HepG2 (cell line): ENCODE measurements around the gene SLC25A11. TPM values are rescaled to one million over a fixed set of nuclear protein-coding genes. Genes with fewer than 3 reads are reported as not detected.

Experiments used
- CBX1 ChIP-seq: IDR thresholded peaks from one replicate; pipeline ENCODE4 v1.6.1; 2016; ENCODE audit warnings: antibody characterized with exemption, low read depth
- EEA1 ChIP-seq: sonication (generic); formaldehyde crosslinking; IDR thresholded peaks from 2 replicates; pipeline ENCODE4 v1.5.1; 2020; ENCODE audit warnings: mild to moderate bottlenecking, missing genetic modification reagents, borderline replicate concordance
- ELF1 ChIP-seq: sonication (generic); formaldehyde crosslinking; IDR thresholded peaks from 2 replicates; pipeline ENCODE4 v1.4.0; 2020; ENCODE audit warnings: missing genetic modification reagents
- EZH2 ChIP-seq: conservative IDR thresholded peaks from 2 replicates; pipeline ENCODE4 v1.6.1; 2012; ENCODE audit warnings: mild to moderate bottlenecking, low read depth, low read length, moderate library complexity
- GATAD2A ChIP-seq: IDR thresholded peaks from 2 replicates; pipeline ENCODE4 v1.6.1; 2016
- HMGA1 ChIP-seq: sonication (generic); formaldehyde crosslinking; conservative IDR thresholded peaks from 2 replicates; pipeline ENCODE4 v1.4.0; 2020; ENCODE audit warnings: missing genetic modification reagents
- HNRNPK ChIP-seq: fragments of 200-400 bp; formaldehyde crosslinking; IDR thresholded peaks from 2 replicates; pipeline ENCODE4 v1.6.1; 2018; ENCODE audit warnings: low read length, low read depth, moderate library complexity, mild to moderate bottlenecking; ENCODE audit not compliant: poor library complexity, severe bottlenecking
- MIXL1 ChIP-seq: IDR thresholded peaks from 2 replicates; pipeline ENCODE4 v1.6.1; 2016
- MYC ChIP-seq: sonication (generic); formaldehyde crosslinking; IDR thresholded peaks from 2 replicates; pipeline ENCODE4 v1.9.0; 2021; ENCODE audit warnings: missing genetic modification reagents, borderline replicate concordance
- TBP ChIP-seq: sonication (generic); formaldehyde crosslinking; IDR thresholded peaks from 2 replicates; pipeline ENCODE4 v1.5.0; 2020; ENCODE audit warnings: missing genetic modification reagents
- ZBTB7B ChIP-seq: sonication (generic); formaldehyde crosslinking; IDR thresholded peaks from 2 replicates; pipeline ENCODE4 v1.4.0; 2020; ENCODE audit warnings: missing genetic modification reagents
- ZNF143 ChIP-seq: sonication (generic); formaldehyde crosslinking; IDR thresholded peaks from 2 replicates; pipeline ENCODE4 v1.4.0; 2020; ENCODE audit warnings: missing genetic modification reagents
- ZNF251 ChIP-seq: sonication (generic); formaldehyde crosslinking; IDR thresholded peaks from 2 replicates; pipeline ENCODE4 v1.9.0; 2021; ENCODE audit warnings: mild to moderate bottlenecking, missing genetic modification reagents
- ZNF572 ChIP-seq: sonication (generic); formaldehyde crosslinking; IDR thresholded peaks from 2 replicates; pipeline ENCODE4 v1.5.1; 2020; ENCODE audit warnings: mild to moderate bottlenecking, missing genetic modification reagents
- polyA plus RNA-seq, 8 experiments: library from polyadenylated mRNA; depleted of rRNA in 3 of 8; stranded (reverse) in 7 of 8; unstranded in 1 of 8; fragments of >200 nt; fragmentation: Illumina TruSeq in 4 of 8; extraction: Trizol in 4 of 8; gene quantifications; 2 replicates each; pipeline versions ENCODE4 v1.2.1 to v1.2.3, GENCODE V29; 2011 to 2016; ENCODE audit warnings: low read depth in 4 of 8, missing spikeins in 1 of 8, mixed read lengths in 1 of 8; ENCODE audit not compliant: insufficient read depth in 1 of 8
- total RNA-seq, 5 experiments: library from RNA; depleted of rRNA; stranded (reverse); fragments of >200 nt; fragmentation: Illumina TruSeq; extraction: Trizol; gene quantifications; 2 replicates each; pipeline ENCODE4 v1.2.3, GENCODE V29; 2016; ENCODE audit warnings: low read depth in 1 of 5
- TF ChIP-seq, protein P1 (sequence below): sonication (generic); formaldehyde crosslinking; IDR thresholded peaks from 2 replicates; pipeline ENCODE4 v1.9.0; 2021; ENCODE audit warnings: missing genetic modification reagents, borderline replicate concordance
- TF ChIP-seq, protein P2 (sequence below): IDR thresholded peaks from 2 replicates; pipeline ENCODE4 v1.6.1; 2016; ENCODE audit warnings: missing compliant biosample characterization, missing genetic modification reagents, borderline replicate concordance
- TF ChIP-seq, protein P3 (sequence below): sonication (generic); formaldehyde crosslinking; IDR thresholded peaks from 2 replicates; pipeline ENCODE4; 2020; ENCODE audit warnings: missing genetic modification reagents, mild to moderate bottlenecking, borderline replicate concordance
- TF ChIP-seq, protein P4 (sequence below): sonication (generic); formaldehyde crosslinking; IDR thresholded peaks from 2 replicates; pipeline ENCODE4 v1.4.0; 2020; ENCODE audit warnings: missing genetic modification reagents
- TF ChIP-seq, protein P5 (sequence below), 2 experiments: IDR thresholded peaks; 2 replicates each; pipeline ENCODE4 v1.6.1; 2011 to 2012; ENCODE audit warnings: low read length in 2 of 2, borderline replicate concordance in 1 of 2, low read depth in 1 of 2, mild to moderate bottlenecking in 1 of 2, moderate library complexity in 1 of 2

Gene SLC25A11
- total and polyA plus RNA-seq, 2 of the 13 experiments (the other 11 are each of a cell fraction or from before 2014, with no cell fraction given): 35.4 to 47.2 TPM

DNA sequence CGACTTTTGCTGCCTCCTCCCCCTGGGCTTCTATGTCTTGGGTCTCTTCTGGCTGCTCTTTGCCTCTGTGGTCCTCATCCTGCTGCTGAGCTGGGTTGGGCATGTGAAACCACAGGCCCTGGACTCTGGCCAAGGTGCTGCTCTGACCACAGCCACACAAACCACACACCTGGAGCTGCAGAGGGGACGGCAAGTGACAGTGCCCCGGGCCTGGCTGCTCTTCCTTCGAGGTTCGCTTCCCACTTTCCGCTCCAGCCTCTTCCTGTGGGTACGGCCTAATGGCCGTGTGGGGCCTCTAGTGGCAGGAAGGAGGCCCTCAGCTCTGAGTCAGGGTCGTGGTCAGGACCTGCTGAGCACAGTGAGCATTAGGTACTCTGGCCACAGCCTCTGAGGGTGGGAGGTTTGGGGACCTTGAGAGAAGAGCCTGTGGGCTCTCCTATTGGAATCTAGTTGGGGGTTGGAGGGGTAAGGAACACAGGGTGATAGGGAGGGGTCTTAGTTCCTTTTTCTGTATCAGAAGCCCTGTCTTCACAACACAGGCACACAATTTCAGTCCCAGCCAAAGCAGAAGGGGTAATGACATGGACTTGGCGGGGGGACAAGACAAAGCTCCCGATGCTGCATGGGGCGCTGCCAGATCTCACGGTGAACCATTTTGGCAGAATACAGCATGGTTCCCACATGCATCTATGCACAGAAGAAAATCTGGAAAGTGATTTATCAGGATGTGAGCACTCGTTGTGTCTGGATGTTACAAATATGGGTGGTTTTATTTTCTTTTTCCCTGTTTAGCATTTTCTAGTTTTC is 5.5 kb downstream of the SLC25A11 start (continued):
- TF ChIP-seq GATAD2A (CRISPR knock-in tag): 0 out of 2 replicates have a peak, but pooled peaks have one; percentile 36
- TF ChIP-seq HNRNPK: no peak
- 0 out of 2 replicates have a peak, but pooled peaks have one; percentile 45 for TF ChIP-seq ZNF572 (CRISPR knock-in tag)
- TF ChIP-seq, protein P1, sequence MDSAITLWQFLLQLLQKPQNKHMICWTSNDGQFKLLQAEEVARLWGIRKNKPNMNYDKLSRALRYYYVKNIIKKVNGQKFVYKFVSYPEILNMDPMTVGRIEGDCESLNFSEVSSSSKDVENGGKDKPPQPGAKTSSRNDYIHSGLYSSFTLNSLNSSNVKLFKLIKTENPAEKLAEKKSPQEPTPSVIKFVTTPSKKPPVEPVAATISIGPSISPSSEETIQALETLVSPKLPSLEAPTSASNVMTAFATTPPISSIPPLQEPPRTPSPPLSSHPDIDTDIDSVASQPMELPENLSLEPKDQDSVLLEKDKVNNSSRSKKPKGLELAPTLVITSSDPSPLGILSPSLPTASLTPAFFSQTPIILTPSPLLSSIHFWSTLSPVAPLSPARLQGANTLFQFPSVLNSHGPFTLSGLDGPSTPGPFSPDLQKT (CRISPR knock-in tag): no peak
- TF ChIP-seq ZNF143 (CRISPR knock-in tag): no peak
- TF ChIP-seq ELF1 (CRISPR knock-in tag): peak; percentile 49; the same call in 1 of the 2 replicates
- TF ChIP-seq EZH2: no peak
- TF ChIP-seq CBX1: no peak
- TF ChIP-seq, protein P2, sequence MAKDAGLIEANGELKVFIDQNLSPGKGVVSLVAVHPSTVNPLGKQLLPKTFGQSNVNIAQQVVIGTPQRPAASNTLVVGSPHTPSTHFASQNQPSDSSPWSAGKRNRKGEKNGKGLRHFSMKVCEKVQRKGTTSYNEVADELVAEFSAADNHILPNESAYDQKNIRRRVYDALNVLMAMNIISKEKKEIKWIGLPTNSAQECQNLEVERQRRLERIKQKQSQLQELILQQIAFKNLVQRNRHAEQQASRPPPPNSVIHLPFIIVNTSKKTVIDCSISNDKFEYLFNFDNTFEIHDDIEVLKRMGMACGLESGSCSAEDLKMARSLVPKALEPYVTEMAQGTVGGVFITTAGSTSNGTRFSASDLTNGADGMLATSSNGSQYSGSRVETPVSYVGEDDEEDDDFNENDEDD (CRISPR knock-in tag): peak; percentile 54; the same call in 1 of the 2 replicates
- TF ChIP-seq, protein P3, sequence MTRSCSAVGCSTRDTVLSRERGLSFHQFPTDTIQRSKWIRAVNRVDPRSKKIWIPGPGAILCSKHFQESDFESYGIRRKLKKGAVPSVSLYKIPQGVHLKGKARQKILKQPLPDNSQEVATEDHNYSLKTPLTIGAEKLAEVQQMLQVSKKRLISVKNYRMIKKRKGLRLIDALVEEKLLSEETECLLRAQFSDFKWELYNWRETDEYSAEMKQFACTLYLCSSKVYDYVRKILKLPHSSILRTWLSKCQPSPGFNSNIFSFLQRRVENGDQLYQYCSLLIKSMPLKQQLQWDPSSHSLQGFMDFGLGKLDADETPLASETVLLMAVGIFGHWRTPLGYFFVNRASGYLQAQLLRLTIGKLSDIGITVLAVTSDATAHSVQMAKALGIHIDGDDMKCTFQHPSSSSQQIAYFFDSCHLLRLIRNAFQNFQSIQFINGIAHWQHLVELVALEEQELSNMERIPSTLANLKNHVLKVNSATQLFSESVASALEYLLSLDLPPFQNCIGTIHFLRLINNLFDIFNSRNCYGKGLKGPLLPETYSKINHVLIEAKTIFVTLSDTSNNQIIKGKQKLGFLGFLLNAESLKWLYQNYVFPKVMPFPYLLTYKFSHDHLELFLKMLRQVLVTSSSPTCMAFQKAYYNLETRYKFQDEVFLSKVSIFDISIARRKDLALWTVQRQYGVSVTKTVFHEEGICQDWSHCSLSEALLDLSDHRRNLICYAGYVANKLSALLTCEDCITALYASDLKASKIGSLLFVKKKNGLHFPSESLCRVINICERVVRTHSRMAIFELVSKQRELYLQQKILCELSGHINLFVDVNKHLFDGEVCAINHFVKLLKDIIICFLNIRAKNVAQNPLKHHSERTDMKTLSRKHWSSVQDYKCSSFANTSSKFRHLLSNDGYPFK (CRISPR knock-in tag): no peak
- TF ChIP-seq TBP (CRISPR knock-in tag): no peak
- peak; percentile 47; the same call in 1 of the 2 replicates for TF ChIP-seq MYC (CRISPR knock-in tag)
- TF ChIP-seq, protein P4, sequence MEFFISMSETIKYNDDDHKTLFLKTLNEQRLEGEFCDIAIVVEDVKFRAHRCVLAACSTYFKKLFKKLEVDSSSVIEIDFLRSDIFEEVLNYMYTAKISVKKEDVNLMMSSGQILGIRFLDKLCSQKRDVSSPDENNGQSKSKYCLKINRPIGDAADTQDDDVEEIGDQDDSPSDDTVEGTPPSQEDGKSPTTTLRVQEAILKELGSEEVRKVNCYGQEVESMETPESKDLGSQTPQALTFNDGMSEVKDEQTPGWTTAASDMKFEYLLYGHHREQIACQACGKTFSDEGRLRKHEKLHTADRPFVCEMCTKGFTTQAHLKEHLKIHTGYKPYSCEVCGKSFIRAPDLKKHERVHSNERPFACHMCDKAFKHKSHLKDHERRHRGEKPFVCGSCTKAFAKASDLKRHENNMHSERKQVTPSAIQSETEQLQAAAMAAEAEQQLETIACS (CRISPR knock-in tag): 0 out of 2 replicates have a peak, but pooled peaks have one; percentile 39
- TF ChIP-seq, protein P5, sequence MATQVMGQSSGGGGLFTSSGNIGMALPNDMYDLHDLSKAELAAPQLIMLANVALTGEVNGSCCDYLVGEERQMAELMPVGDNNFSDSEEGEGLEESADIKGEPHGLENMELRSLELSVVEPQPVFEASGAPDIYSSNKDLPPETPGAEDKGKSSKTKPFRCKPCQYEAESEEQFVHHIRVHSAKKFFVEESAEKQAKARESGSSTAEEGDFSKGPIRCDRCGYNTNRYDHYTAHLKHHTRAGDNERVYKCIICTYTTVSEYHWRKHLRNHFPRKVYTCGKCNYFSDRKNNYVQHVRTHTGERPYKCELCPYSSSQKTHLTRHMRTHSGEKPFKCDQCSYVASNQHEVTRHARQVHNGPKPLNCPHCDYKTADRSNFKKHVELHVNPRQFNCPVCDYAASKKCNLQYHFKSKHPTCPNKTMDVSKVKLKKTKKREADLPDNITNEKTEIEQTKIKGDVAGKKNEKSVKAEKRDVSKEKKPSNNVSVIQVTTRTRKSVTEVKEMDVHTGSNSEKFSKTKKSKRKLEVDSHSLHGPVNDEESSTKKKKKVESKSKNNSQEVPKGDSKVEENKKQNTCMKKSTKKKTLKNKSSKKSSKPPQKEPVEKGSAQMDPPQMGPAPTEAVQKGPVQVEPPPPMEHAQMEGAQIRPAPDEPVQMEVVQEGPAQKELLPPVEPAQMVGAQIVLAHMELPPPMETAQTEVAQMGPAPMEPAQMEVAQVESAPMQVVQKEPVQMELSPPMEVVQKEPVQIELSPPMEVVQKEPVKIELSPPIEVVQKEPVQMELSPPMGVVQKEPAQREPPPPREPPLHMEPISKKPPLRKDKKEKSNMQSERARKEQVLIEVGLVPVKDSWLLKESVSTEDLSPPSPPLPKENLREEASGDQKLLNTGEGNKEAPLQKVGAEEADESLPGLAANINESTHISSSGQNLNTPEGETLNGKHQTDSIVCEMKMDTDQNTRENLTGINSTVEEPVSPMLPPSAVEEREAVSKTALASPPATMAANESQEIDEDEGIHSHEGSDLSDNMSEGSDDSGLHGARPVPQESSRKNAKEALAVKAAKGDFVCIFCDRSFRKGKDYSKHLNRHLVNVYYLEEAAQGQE (IDR thresholded peaks at IDR 0.05; ENCODE audit: borderline replicate concordance in 1 of 2, low read depth in 1 of 2, low read length in 2 of 2): peak in 1 of 2 experiments; percentile 64; a peak in 2 of 4 replicates
- TF ChIP-seq MIXL1 (CRISPR knock-in tag): peak; percentile 51; the same call in 1 of the 2 replicates
- TF ChIP-seq EEA1: no peak
- TF ChIP-seq HMGA1: no peak
- TF ChIP-seq ZNF251 (CRISPR knock-in tag): no peak
- no peak for TF ChIP-seq ZBTB7B (CRISPR knock-in tag)
